Stimulated activated CD8-positive, alpha-beta memory T cell treated with anti-CD3 and anti-CD28 coated beads, Interleukin-2, amount 100 ng/mL, for 1 hour (primary cell): ENCODE measurements around the gene ATP2B2.
"Not testable (repeated sequence)": the region's sequence is repeated elsewhere in the genome, so short reads cannot be mapped to it uniquely, and the experiment has no call there.

ENCODE experiments used
- DNase-seq, 2 donors: peaks; one replicate each; pipeline ENCODE4 v3.0.0-alpha.2; 2020; ENCODE audit warnings: low read depth in 2 of 2

The ATP2B2 gene

DNA sequence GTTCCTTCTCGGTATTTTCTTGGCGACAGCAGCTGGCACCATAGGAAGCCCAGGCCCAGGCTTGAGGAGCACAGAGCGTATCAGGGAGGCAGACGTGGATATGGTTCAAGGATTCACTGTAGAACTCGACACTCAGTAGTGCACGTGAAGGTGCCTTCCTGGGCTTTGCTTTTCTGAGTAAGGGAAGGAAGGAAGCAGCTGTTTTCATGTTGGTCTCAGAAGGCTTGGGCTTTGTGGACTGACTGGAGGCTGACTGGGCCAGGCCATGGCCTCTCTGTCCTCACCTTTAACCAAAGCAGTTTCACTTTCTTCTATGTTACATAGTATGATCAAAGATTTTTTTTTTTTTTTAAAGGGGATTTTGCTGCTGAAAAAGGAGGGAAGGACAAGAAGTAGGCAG is 205.7 kb downstream of the ATP2B2 start:
- DNase-seq: no peak

DNA sequence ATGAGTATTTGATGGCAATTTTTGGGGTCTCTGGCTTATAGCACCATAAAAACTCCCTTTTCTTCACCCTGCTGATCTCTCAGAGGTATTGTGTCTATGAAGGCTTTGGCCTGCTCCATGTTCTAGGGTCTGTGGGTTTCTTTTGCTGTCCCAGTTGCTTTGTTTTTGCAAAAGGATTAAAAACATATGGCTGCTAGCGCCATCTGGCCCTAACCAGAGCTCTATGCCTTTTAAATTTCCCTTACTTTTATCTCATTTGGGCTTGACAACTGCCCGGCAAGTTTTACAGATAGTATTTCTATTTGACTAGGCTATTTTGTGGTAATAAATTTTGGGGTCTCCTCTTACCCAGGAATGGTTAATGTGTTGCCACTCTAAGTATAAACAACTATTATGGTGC is 206.2 kb downstream of the ATP2B2 start:
- no peak for DNase-seq

GRCh38 chr3:10298064-10298463 is 207.3 kb downstream of the ATP2B2 start:
- DNase-seq: not testable (repeated sequence)

GRCh38 chr3:10294030-10294586 is 211.3 kb downstream of the ATP2B2 start:
- no peak for DNase-seq

DNA sequence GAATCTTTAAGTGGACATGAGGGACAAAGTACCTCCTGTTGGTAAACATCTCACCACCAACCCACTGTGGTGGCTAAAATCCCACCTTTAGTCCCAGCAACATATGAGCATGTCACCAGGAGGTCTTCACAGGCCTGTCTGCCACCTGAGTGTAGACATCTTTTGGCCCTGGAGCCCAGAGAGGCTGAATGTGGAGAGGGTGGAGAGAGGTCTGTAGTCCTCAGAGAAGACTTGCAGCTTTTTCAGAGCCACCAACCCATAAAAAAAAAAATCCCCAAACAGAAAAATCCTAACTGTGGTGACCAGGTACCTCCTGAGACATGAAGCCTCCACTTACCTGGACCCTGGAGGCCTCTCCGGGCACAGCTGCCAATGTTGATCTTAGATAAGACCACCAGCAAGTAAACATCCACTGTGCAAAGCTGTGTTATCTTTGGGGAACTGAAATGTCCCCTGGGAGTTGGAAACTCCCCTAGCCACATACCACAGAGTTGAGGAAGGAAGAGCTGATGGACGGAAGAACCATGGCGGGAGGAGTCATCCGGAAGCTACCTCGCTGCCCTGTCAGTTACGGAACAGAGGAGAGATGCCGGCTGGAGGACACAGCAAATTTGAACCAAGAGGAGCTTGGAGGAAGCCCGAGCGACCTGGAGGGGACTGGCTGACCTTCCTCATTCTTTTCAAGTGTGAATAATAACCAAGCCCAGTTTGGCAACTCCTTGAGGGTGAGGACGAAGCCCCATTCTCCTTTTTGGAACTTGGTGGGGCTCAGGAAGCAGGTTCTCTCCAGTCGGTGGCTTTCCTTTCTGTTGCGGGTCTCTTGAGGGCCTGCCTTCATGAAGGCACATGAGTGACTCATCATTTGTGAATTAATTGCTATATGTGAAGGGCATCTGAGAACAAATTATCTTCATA is 212.6 kb downstream of the ATP2B2 start, which contains the start of gene GHRL:
Gene GHRL (minus strand): TSS at position 443 of the 915 bp plus-strand sequence. CDS start 2,767 bp downstream, outside the sequence.
- no peak for DNase-seq

DNA sequence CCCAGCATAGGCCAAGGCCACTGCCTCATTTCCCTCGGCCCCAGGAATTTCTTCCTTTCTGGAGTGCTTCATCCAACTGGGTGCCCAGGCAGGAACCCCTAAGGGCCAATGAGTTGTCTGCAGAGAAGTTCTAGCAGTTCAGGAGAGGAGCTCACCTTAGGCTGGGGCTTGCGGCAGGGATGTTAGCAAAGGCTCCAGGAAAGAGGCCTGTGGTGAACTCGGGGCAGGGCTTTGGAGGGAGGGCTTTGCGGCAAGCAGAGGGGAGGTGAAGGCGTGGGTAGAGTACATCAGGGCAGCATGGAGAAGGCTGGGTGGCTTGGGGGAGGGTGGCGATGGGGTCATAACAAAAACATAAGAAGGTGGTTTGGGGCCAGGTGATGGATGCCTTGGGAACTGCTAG is 213.7 kb downstream of the ATP2B2 start:
- no peak for DNase-seq

GRCh38 chr3:10290481-10291176 is 214.8 kb downstream of the ATP2B2 start:
- no peak for DNase-seq

GRCh38 chr3:10289787-10290355 is 215.5 kb downstream of the ATP2B2 start:
- DNase-seq: no peak

GRCh38 chr3:10289077-10289476 is 216.3 kb downstream of the ATP2B2 start:
- no peak for DNase-seq

DNA sequence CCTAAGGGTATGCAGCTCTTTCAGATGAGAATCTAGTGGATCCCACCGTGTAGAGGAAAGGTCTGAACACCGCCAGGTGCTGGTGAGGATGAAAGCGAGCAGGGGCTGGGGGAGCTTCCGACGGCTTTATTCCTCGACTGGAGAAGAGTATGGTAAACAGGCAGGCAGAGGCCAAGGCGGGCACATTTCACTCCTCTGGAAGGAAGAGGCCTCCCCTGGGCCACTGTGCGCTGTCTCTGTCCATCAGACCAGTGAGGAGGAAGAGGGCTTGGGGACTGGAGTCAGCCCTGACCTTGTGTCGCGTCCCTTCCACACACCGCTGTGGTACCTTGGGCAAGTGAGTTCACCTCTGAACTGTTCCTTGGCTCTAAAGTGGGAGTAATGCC is 216.8 kb downstream of the ATP2B2 start:
- no peak for DNase-seq

GRCh38 chr3:10287936-10288574 is 217.3 kb downstream of the ATP2B2 start:
- no peak for DNase-seq

- no peak for DNase-seq
Observed at GRCh38 chr3:10286596-10287295, 218.6 kb downstream of the ATP2B2 start.

DNA sequence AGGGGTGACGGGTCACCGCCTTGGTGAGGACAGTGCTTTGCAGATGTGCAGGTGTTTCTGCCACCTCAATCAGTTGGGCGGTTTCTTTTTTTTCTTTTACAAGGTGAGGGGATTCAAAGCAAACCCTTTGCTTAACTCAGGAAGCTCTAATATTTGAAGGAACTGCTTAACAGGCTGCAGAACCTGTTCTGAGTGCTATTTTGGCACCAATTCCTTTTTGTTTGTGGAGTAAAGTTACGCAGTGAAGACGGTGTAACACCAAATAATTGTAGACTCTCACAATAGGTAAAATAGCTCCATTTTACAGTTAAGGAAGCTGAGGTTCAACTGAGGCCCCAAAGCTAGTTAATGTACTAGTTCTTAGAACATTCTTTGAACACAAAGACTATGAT is 219.3 kb downstream of the ATP2B2 start:
- no peak for DNase-seq

GRCh38 chr3:10285272-10286132 is 219.9 kb downstream of the ATP2B2 start:
- no peak for DNase-seq

- DNase-seq: no peak
Observed at GRCh38 chr3:10284496-10284895, 220.9 kb downstream of the ATP2B2 start.

DNA sequence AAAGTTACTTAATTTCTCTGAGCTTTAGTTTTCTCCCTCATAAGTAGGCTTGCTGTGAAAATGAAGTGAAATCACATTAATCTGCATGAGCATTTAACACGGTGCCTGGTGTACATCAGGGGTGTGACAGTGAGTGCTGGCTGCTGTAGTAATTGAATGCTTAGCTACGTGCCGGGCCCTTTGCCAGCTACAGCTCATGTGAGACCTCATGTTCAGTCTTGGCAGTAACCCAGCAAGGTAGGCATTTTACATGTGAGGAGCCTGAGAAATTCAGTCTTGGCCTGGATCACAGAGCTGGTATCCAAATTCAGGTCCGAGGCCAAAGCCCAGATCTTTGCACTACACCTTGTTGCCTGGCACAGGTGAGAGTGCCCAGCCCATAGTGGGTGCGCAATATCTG is 221.7 kb downstream of the ATP2B2 start:
- no peak for DNase-seq

- no peak for DNase-seq
Observed at GRCh38 chr3:10281951-10282350, 223.4 kb downstream of the ATP2B2 start.

DNA sequence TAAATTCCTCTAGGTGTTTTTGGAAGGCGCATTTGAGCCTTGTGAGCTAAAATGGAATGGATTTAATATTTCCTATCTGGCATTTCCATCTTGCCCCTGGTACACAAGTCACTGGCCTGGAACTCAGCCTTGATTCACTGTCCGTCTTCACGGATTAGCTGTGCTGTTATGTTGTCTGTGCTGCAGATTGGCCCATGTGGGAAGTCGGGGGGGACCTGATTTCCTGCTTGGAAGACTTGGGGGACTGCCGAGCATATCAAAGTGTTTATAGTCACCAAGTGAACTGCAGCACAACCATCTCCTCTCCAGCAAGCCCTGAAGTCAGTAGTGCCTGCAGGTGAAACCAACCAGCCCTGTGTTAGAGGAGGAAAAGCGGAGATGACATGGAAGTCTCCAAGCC is 224.8 kb downstream of the ATP2B2 start:
- DNase-seq: no peak

DNA sequence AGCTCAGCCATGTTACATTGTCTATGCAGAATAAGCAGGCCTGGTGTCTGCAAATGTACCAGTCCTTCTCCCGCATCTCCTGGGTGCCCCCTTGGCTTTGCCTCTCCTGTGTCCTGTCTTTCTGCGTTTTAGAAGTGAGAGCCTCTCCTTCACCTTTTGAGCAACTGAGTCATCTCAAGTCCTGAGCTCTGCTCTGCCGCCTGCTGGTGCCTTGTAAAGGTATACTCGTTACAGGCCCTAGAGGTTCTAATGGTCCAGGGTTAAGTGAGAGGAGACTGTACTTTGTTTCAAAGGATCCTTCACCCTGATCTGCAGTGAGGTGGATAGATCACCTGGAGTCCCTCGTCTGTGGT is 225.2 kb downstream of the ATP2B2 start:
- no peak for DNase-seq
